DOHH2 (cell line): ENCODE data around the gene FPGT.

Experiments used
- H3F3A ChIP-seq: fragments of 200-600 bp; sonication (generic), shearing (Covaris generic); 2 replicates; pipeline ENCODE4 v1.6.0; 2016; ENCODE audit warnings: antibody characterized with exemption, mild to moderate bottlenecking; ENCODE audit not compliant: control insufficient read depth, insufficient read depth
- H3K27ac ChIP-seq: fragments of 200-600 bp; sonication (generic); 2 replicates; pipeline ENCODE4 v1.5.1; 2014; ENCODE audit warnings: low read depth, mild to moderate bottlenecking, low read length, moderate library complexity
- H3K27me3 ChIP-seq: fragments of 200-600 bp; sonication (generic); 2 replicates; pipeline ENCODE4 v1.6.1; 2014; ENCODE audit warnings: mild to moderate bottlenecking, low read length, mixed read lengths; ENCODE audit not compliant: control insufficient read depth
- H3K36me3 ChIP-seq: fragments of 200-600 bp; sonication (generic); 2 replicates; pipeline ENCODE4 v1.6.1; 2014; ENCODE audit warnings: mild to moderate bottlenecking, low read length, moderate library complexity, mixed read lengths; ENCODE audit not compliant: control insufficient read depth
- H3K4me1 ChIP-seq: fragments of 200-600 bp; sonication (generic); 2 replicates; pipeline ENCODE4 v1.6.1; 2014; ENCODE audit warnings: mild to moderate bottlenecking, low read length, mixed read lengths; ENCODE audit not compliant: control insufficient read depth
- H3K4me2 ChIP-seq: fragments of 200-600 bp; sonication (generic); 2 replicates; pipeline ENCODE4 v1.6.0; 2014; ENCODE audit warnings: mild to moderate bottlenecking, low read length, moderate library complexity
- H3K4me3 ChIP-seq: fragments of 200-600 bp; sonication (generic); 2 replicates; pipeline ENCODE4 v1.5.1; 2014; ENCODE audit warnings: mild to moderate bottlenecking, low read length, mixed read lengths
- H3K79me2 ChIP-seq: fragments of 200-600 bp; sonication (generic); 2 replicates; pipeline ENCODE4 v1.6.1; 2014; ENCODE audit warnings: mild to moderate bottlenecking, low read length, mixed read lengths; ENCODE audit not compliant: control insufficient read depth
- H3K9me2 ChIP-seq: fragments of 200-600 bp; sonication (generic); replicated peaks from 2 replicates; pipeline ENCODE4 v1.6.1; 2014; ENCODE audit warnings: mild to moderate bottlenecking, low read length, mixed read lengths; ENCODE audit not compliant: control insufficient read depth
- H3K9me3 ChIP-seq: fragments of 200-600 bp; sonication (generic); 2 replicates; pipeline ENCODE4 v1.6.1; 2014; ENCODE audit warnings: antibody characterized with exemption, low read length, mixed read lengths; ENCODE audit not compliant: control insufficient read depth, insufficient read depth
- H4K20me1 ChIP-seq: fragments of 200-600 bp; sonication (generic); 2 replicates; pipeline ENCODE4 v1.6.0; 2014; ENCODE audit warnings: low read depth, mild to moderate bottlenecking, antibody characterized with exemption, low read length, moderate library complexity; ENCODE audit not compliant: control insufficient read depth, insufficient read depth
- CTCF ChIP-seq: fragments of 200-600 bp; sonication (generic); IDR thresholded peaks from one replicate; pipeline ENCODE4 v1.5.1; 2014; ENCODE audit warnings: antibody characterized with exemption, mild to moderate bottlenecking, low read depth, low read length; ENCODE audit not compliant: poor library complexity, severe bottlenecking
- EZH2phosphoT487 ChIP-seq: fragments of 200-600 bp; sonication (generic); IDR thresholded peaks from 2 replicates; pipeline ENCODE4 v1.6.1; 2017; ENCODE audit warnings: borderline replicate concordance, mild to moderate bottlenecking, antibody characterized with exemption, low read length, moderate library complexity, mixed read lengths

Gene FPGT

GRCh38 chr1:74237787-74238186, 39.7 kb downstream of the FPGT start:
- H3K4me3 ChIP-seq, result no peak overlapping the region
- H3K27me3 ChIP-seq, result no peaks in the 10 kb centered on the region
- no peaks in the 10 kb centered on the region for H3K9me2 ChIP-seq
- H3K27ac ChIP-seq, result no peak overlapping the region
- H4K20me1 ChIP-seq, result no peaks in the 10 kb centered on the region
- no peaks in the 10 kb centered on the region for H3K36me3 ChIP-seq
- H3K79me2 ChIP-seq, result no peaks in the 10 kb centered on the region
- TF ChIP-seq EZH2phosphoT487 (no peak), CTCF (no peak)
- no peak overlapping the region for H3K4me2 ChIP-seq
- H3K4me1 ChIP-seq, result no peaks in the 10 kb centered on the region
- H3K9me3 ChIP-seq, result no peaks in the 10 kb centered on the region
- H3F3A ChIP-seq, result no peaks in the 10 kb centered on the region

GRCh38 chr1:74245168-74245772, 47.2 kb downstream of the FPGT start:
- no peak for TF ChIP-seq EZH2phosphoT487
- TF ChIP-seq CTCF, result no peak
- no peaks in the 10 kb centered on the region for H3K79me2 ChIP-seq
- H3K4me3 ChIP-seq, result no peak overlapping the region

GRCh38 chr1:74246315-74246714, 48.3 kb downstream of the FPGT start:
- Histone ChIP-seq H3K4me3 (no peak overlapping the region), H3K36me3 (no peaks in the 10 kb centered on the region), H3K4me1 (no peaks in the 10 kb centered on the region), H3K27me3 (no peaks in the 10 kb centered on the region), H3K79me2 (no peaks in the 10 kb centered on the region), H4K20me1 (no peaks in the 10 kb centered on the region), H3K9me2 (no peaks in the 10 kb centered on the region), H3K4me2 (no peak overlapping the region), H3K27ac (no peak overlapping the region), H3K9me3 (no peaks in the 10 kb centered on the region), H3F3A (no peaks in the 10 kb centered on the region)
- no peak for TF ChIP-seq CTCF
- TF ChIP-seq EZH2phosphoT487, result no peak

More at GRCh38 chr1:74245168-74245772, 47.2 kb downstream of the FPGT start:
- H3K36me3 ChIP-seq, result no peaks in the 10 kb centered on the region
- H3K9me2 ChIP-seq, result no peaks in the 10 kb centered on the region
- H3F3A ChIP-seq, result no peaks in the 10 kb centered on the region
- no peaks in the 10 kb centered on the region for H3K9me3 ChIP-seq
- no peak overlapping the region for H3K4me2 ChIP-seq
- no peaks in the 10 kb centered on the region for H3K4me1 ChIP-seq
- H3K27ac ChIP-seq, result no peak overlapping the region
- no peaks in the 10 kb centered on the region for H4K20me1 ChIP-seq
- H3K27me3 ChIP-seq, result no peaks in the 10 kb centered on the region
